Brain microvascular endothelial cell (primary cell): ENCODE data around the gene TMEM270.

Experiments used
- DNase-seq: peaks from one replicate; pipeline ENCODE4 v3.0.0-alpha.2; 2020
- H3K27ac ChIP-seq: fragments of 250-450 bp; sonication (Bioruptor Pico); 2 replicates; pipeline ENCODE4 v1.5.1; 2020; ENCODE audit warnings: mild to moderate bottlenecking, moderate library complexity
- H3K27me3 ChIP-seq: fragments of 250-450 bp; sonication (Bioruptor Pico); replicated peaks from 2 replicates; pipeline ENCODE4 v1.5.1; 2020; ENCODE audit warnings: mild to moderate bottlenecking
- H3K36me3 ChIP-seq: fragments of 250-450 bp; sonication (Bioruptor Pico); replicated peaks from 2 replicates; pipeline ENCODE4 v1.5.1; 2020; ENCODE audit warnings: mild to moderate bottlenecking
- H3K4me3 ChIP-seq: 2 replicates; pipeline ENCODE4 v1.5.1; 2011; ENCODE audit warnings: low read depth, mild to moderate bottlenecking, control low read depth, low read length, moderate library complexity
- in situ Hi-C: cut with HindIII; loops from 2 replicates; pipeline ENCODE4 v1.10.0; 2017; ENCODE audit warnings: low sequenced_read_pairs, low pct_ligation_motif_present
- TF ChIP-seq, protein P1 (sequence below): IDR thresholded peaks from 2 replicates; pipeline ENCODE4 v1.5.1; 2011; ENCODE audit warnings: low read depth, mild to moderate bottlenecking, moderate library complexity, low read length, control low read depth, inconsistent platforms; ENCODE audit errors: missing control alignments

The TMEM270 gene

DNA sequence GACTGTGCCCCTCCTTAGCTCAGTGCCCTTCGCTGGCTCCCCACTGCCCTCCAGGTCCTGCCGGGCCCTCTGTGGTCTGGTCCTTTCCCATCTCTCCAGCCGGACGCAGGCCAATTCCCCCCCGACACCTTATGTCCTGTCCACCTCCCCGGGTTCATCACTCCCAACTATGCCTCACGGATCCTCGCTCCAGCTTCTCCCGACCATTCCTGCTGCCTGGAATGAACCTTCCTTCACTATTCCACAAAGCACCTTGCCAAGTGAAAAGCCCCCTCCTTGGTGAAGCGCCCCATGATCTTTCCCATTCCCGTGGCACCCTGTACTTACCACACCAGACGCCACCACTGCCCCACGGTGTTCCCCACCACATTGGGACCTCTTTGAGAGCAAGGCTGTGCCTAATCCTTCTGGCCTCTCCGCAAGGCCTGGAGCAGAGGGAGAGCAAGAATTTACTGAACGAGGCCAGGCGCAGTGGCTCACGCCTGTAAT is 47.2 kb downstream of the TMEM270 start:
- Histone ChIP-seq H3K27ac (no peak overlapping the region), H3K27me3 (no peaks in the 10 kb centered on the region), H3K4me3 (no peak overlapping the region), H3K36me3 (no peaks in the 10 kb centered on the region)
- TF ChIP-seq, protein P1, sequence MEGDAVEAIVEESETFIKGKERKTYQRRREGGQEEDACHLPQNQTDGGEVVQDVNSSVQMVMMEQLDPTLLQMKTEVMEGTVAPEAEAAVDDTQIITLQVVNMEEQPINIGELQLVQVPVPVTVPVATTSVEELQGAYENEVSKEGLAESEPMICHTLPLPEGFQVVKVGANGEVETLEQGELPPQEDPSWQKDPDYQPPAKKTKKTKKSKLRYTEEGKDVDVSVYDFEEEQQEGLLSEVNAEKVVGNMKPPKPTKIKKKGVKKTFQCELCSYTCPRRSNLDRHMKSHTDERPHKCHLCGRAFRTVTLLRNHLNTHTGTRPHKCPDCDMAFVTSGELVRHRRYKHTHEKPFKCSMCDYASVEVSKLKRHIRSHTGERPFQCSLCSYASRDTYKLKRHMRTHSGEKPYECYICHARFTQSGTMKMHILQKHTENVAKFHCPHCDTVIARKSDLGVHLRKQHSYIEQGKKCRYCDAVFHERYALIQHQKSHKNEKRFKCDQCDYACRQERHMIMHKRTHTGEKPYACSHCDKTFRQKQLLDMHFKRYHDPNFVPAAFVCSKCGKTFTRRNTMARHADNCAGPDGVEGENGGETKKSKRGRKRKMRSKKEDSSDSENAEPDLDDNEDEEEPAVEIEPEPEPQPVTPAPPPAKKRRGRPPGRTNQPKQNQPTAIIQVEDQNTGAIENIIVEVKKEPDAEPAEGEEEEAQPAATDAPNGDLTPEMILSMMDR = no peak
- DNase-seq = no peak
- in situ Hi-C loops = no loop called here

- TF ChIP-seq, protein P1 = no peak
- H3K4me3 ChIP-seq = no peak overlapping the region
- in situ Hi-C loops = no loop called here
Observed at GRCh38 chr7:73909051-73909941, 48.3 kb downstream of the TMEM270 start.

DNA sequence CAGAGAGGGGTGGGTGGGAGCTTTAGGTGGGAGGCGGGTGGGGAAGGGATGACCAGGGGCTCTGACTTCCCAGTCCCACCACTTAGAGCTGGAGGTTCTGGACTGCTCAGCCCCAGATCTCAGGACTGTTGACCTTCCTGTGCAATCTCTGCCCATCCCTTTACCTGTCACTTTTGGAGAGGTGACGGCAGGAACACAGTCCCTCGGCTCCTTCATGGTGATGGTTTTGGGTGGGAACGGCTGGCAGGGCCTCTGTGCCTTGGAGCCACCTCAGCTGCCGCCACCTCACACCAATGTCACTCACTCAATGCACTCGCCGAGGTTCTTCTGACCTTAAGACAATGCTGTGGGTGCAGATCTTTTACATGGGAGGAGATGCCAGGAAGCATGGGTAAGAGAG is 49.0 kb downstream of the TMEM270 start:
- in situ Hi-C loops = no loop called here
- H3K27me3 ChIP-seq = no peaks in the 10 kb centered on the region
- no peak overlapping the region for H3K27ac ChIP-seq
- DNase-seq = no peak
- no peak overlapping the region for H3K4me3 ChIP-seq
- TF ChIP-seq, protein P1 = no peak
- H3K36me3 ChIP-seq = no peaks in the 10 kb centered on the region

More at GRCh38 chr7:73909051-73909941, 48.3 kb downstream of the TMEM270 start:
- Histone ChIP-seq H3K27me3 (no peaks in the 10 kb centered on the region), H3K36me3 (no peaks in the 10 kb centered on the region), H3K27ac (no peak overlapping the region)
- DNase-seq = no peak

GRCh38 chr7:73912223-73912622 is 51.3 kb downstream of the TMEM270 start:
- Histone ChIP-seq H3K27me3 (no peaks in the 10 kb centered on the region), H3K4me3 (no peak overlapping the region), H3K36me3 (no peaks in the 10 kb centered on the region), H3K27ac (no peak overlapping the region)
- in situ Hi-C loops = no loop called here
- TF ChIP-seq, protein P1 = no peak
- DNase-seq = no peak
